Measurements from ENCODE around the gene PARP1.
A peak's percentile ranks its signal among the peaks of the same experiment; 100 is the strongest.

Gene PARP1

GRCh38 chr1:226404904-226405222 lies 3.0 kb downstream of the PARP1 start:
- DNase-seq, result no peak

GRCh38 chr1:226404063-226404903 lies 3.6 kb downstream of the PARP1 start:
- peak; percentile 55 for DNase-seq

- DNase-seq, result peak; percentile 47
Observed at GRCh38 chr1:226403201-226404034, 4.5 kb downstream of the PARP1 start.

- no peak for DNase-seq
Observed at GRCh38 chr1:226402739-226403165, 5.1 kb downstream of the PARP1 start.

- DNase-seq, result no peak
Observed at GRCh38 chr1:226401355-226402303, 6.3 kb downstream of the PARP1 start.

GRCh38 chr1:226400519-226401354 lies 7.2 kb downstream of the PARP1 start:
- no peak for DNase-seq

- no peak for DNase-seq
Observed at GRCh38 chr1:226397955-226398636, 9.8 kb downstream of the PARP1 start.

- no peak for DNase-seq
Observed at GRCh38 chr1:226397011-226397926, 10.6 kb downstream of the PARP1 start.

- no peak for DNase-seq
Observed at GRCh38 chr1:226395753-226396152, 12.1 kb downstream of the PARP1 start.

- DNase-seq, result no peak
Observed at GRCh38 chr1:226394462-226394861, 13.4 kb downstream of the PARP1 start.

GRCh38 chr1:226390681-226391080 lies 17.2 kb downstream of the PARP1 start:
- no peak for DNase-seq

- no peak for DNase-seq
Observed at GRCh38 chr1:226388131-226388530, 19.8 kb downstream of the PARP1 start.

GRCh38 chr1:226384717-226385116 lies 23.2 kb downstream of the PARP1 start:
- DNase-seq, result no peak

- no peak for DNase-seq
Observed at GRCh38 chr1:226384040-226384439, 23.9 kb downstream of the PARP1 start.

- DNase-seq, result no peak
Observed at GRCh38 chr1:226382030-226382429, 25.9 kb downstream of the PARP1 start.

GRCh38 chr1:226381226-226381998 lies 26.5 kb downstream of the PARP1 start:
- no peak for DNase-seq

- no peak for DNase-seq
Observed at GRCh38 chr1:226378071-226378470, 29.8 kb downstream of the PARP1 start.

GRCh38 chr1:226376300-226376699 lies 31.6 kb downstream of the PARP1 start:
- no peak for DNase-seq

GRCh38 chr1:226373376-226373775 lies 34.5 kb downstream of the PARP1 start:
- no peak for DNase-seq
